Uterus (tissue), 2 donors: ENCODE results near the gene NEIL3.

Experiments used
- POLR2A ChIP-seq, 2 donors: fragments of 450-650 bp; IDR thresholded peaks; one replicate each; pipeline ENCODE4 v1.6.1; 2016; ENCODE audit warnings: antibody characterized with exemption in 2 of 2, mild to moderate bottlenecking in 1 of 2, moderate library complexity in 1 of 2
- TF ChIP-seq, protein P1 (sequence below), 4 experiments: fragments of 200-600 bp in 2 of 4; fragments of 450-650 bp in 2 of 4; sonication (generic) in 2 of 4; IDR thresholded peaks; one replicate each; pipeline ENCODE4 v1.5.1; 2016 to 2019; ENCODE audit warnings: antibody characterized with exemption in 4 of 4, mild to moderate bottlenecking in 2 of 4, moderate library complexity in 1 of 4

DNA sequence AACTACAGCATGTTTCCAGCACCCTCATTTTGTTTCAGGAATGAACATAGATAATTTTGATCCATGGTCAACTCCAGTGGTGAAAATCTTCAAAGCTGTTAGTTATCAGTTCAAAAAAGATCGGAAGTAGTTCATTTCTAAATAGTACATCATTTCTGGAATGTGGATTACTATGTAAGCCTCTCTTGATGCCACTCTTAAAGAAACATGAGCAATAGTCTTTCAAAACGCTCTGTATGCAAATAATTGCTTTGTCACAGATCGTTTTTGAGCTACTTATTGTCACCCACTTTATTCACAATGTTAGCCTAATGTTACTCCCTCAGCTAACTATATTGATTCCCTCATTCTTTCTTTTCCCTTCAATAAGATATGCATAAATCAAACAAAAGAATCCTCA, 65.7 kb downstream of the NEIL3 start:
- TF ChIP-seq POLR2A (IDR thresholded peaks at IDR 0.05): no peak
- TF ChIP-seq, protein P1, sequence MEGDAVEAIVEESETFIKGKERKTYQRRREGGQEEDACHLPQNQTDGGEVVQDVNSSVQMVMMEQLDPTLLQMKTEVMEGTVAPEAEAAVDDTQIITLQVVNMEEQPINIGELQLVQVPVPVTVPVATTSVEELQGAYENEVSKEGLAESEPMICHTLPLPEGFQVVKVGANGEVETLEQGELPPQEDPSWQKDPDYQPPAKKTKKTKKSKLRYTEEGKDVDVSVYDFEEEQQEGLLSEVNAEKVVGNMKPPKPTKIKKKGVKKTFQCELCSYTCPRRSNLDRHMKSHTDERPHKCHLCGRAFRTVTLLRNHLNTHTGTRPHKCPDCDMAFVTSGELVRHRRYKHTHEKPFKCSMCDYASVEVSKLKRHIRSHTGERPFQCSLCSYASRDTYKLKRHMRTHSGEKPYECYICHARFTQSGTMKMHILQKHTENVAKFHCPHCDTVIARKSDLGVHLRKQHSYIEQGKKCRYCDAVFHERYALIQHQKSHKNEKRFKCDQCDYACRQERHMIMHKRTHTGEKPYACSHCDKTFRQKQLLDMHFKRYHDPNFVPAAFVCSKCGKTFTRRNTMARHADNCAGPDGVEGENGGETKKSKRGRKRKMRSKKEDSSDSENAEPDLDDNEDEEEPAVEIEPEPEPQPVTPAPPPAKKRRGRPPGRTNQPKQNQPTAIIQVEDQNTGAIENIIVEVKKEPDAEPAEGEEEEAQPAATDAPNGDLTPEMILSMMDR (IDR thresholded peaks at IDR 0.05): no peak
